Psoas muscle (tissue), 8 donors: Measurements from ENCODE around the gene CLEC19A. TPM values are rescaled to one million over a fixed set of nuclear protein-coding genes. Genes with fewer than 3 reads are reported as not detected.

Experiments
- ATAC-seq, 4 donors: fragments of 200-7000 bp; cut with Tn5 transposase; one replicate each; pipeline ENCODE4 v1.9.1; 2020; ENCODE audit warnings: moderate library complexity in 3 of 4, mild to moderate bottlenecking in 2 of 4
- DNase-seq, 2 donors: peaks; one replicate each; pipeline ENCODE4 v3.0.0-alpha.2; 2020
- H3K27ac ChIP-seq: fragments of 200-600 bp; one replicate; pipeline ENCODE4 v1.8.0; 2022
- H3K27me3 ChIP-seq, 3 donors: fragments of 200-600 bp in 1 of 3; one replicate each; pipeline versions ENCODE4 v1.6.1 to v1.8.0; 2013 to 2022; ENCODE audit warnings: low read length in 2 of 3, mild to moderate bottlenecking in 2 of 3, moderate library complexity in 1 of 3; ENCODE audit not compliant: insufficient read depth in 3 of 3
- H3K36me3 ChIP-seq, 2 donors: fragments of 200-600 bp in 1 of 2; one replicate each; pipeline versions ENCODE4 v1.6.1 to v1.8.0; 2013 to 2022; ENCODE audit warnings: low read depth in 1 of 2, mild to moderate bottlenecking in 1 of 2, moderate library complexity in 1 of 2; ENCODE audit not compliant: insufficient read depth in 1 of 2
- H3K4me1 ChIP-seq: fragments of 200-600 bp; one replicate; pipeline ENCODE4 v1.8.0; 2022
- H3K4me3 ChIP-seq: fragments of 200-600 bp; one replicate; pipeline ENCODE4 v1.8.0; 2022; ENCODE audit warnings: mild to moderate bottlenecking
- H3K9me3 ChIP-seq: fragments of 200-600 bp; one replicate; pipeline ENCODE4 v1.8.0; 2022
- WGBS, 3 donors: extraction: QIAGEN DNeasy Blood & Tissue Kit; methylation state at CpG; one replicate each; pipeline versions ENCODE4 v1.1.6 to v1.1.7; 2013; 5-methylcytosine and 5-hydroxymethylcytosine counted together
- intact Hi-C, 2 donors: fragments of 100-400 bp; cut with DNase I; formaldehyde crosslinking; loops; one replicate each; pipeline versions ENCODE4 v1.11.0 to v1.14.2; 2022
- polyA plus RNA-seq, 3 donors: library from polyadenylated mRNA; stranded (reverse); fragments of 200-250 nt; gene quantifications; one replicate each; pipeline ENCODE4 v1.2.3, GENCODE V29; 2013
- total RNA-seq, 4 donors: library from RNA; stranded (reverse); fragmentation: NEBNext Ultra II Directional in 2 of 4; extraction: Animal tissue kit (Norgen Biotek cat#: 25700) in 2 of 4; gene quantifications; one replicate each; pipeline versions ENCODE4 v1.2.1 to v1.2.4, GENCODE V29; 2021 to 2023
- TF ChIP-seq, protein P1 (sequence below): fragments of 200-600 bp; IDR thresholded peaks from one replicate; pipeline ENCODE4 v1.8.0; 2022; ENCODE audit warnings: antibody characterized with exemption
- donor health status: healthy with polysubstance abuse.
- donor health status: DM: no; HTN: no; CAD: no; lungs with moderate emphysema.
- donor health status: Bipolar disorder and iron deficiency.
- donor health status: healthy.
- donor health status: DM: yes; HTN: yes; CAD: no.
- donor health status: DM: no; HTN: no; CAD: no.
- donor health status: DM: no; HTN: no; CAD: no.
- donor health status: DM: yes; HTN: yes; CAD: no.

CLEC19A gene
- total and polyA plus RNA-seq, 7 donors = not detected

DNA sequence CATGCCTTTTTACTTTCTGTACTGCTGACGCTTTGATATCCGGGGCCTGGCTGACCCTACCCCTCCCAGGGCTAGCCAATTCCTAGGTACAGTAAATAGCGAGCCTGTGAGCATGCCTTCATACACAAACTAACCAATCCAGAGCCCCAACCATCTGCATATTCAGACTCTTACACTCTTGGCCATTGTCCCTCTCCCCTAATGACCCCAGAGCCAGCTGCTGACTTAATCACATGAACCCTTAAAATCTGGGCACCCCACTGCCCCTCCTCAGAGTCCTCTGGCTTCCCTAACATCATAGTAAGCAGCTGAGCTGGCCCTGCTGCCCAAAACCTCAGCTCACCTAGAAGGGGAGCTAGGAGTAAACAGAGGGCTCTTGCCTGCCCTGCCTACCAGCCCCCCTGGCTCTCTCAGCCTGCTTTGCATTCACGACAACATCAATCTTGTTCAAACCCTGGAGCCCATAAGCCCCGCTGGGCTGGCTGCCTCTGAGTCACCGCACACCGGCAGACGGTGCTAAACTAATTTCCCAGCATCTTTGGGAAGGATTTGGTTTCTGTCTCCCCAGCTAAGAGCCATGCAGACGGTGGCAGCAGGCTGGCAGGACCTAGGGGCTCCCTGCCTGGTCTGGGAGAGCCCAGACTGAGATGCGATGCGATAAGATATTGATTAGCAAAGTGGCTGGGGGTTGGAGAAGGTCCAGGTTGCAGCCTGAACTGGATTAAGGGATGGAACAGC lies 63.2 kb downstream of the CLEC19A start:
- Histone ChIP-seq H3K27me3 (peaks cover 0 to 9% (median 0%) of the 10 kb centered on the region in 3 donors), H3K36me3 (no peaks in the 10 kb centered on the region), H3K9me3 (no peaks in the 10 kb centered on the region), H3K4me3 (no peak overlapping the region), H3K4me1 (no peaks in the 10 kb centered on the region), H3K27ac (no peak overlapping the region)
- DNase-seq (no peak), ATAC-seq (no peak)
- TF ChIP-seq, protein P1, sequence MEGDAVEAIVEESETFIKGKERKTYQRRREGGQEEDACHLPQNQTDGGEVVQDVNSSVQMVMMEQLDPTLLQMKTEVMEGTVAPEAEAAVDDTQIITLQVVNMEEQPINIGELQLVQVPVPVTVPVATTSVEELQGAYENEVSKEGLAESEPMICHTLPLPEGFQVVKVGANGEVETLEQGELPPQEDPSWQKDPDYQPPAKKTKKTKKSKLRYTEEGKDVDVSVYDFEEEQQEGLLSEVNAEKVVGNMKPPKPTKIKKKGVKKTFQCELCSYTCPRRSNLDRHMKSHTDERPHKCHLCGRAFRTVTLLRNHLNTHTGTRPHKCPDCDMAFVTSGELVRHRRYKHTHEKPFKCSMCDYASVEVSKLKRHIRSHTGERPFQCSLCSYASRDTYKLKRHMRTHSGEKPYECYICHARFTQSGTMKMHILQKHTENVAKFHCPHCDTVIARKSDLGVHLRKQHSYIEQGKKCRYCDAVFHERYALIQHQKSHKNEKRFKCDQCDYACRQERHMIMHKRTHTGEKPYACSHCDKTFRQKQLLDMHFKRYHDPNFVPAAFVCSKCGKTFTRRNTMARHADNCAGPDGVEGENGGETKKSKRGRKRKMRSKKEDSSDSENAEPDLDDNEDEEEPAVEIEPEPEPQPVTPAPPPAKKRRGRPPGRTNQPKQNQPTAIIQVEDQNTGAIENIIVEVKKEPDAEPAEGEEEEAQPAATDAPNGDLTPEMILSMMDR = no peak
- intact Hi-C loops = no loop called here
- WGBS, 3 donors = 5 to 11% (median 7%) methylated on average over 11 of the region's 11 CpGs

DNA sequence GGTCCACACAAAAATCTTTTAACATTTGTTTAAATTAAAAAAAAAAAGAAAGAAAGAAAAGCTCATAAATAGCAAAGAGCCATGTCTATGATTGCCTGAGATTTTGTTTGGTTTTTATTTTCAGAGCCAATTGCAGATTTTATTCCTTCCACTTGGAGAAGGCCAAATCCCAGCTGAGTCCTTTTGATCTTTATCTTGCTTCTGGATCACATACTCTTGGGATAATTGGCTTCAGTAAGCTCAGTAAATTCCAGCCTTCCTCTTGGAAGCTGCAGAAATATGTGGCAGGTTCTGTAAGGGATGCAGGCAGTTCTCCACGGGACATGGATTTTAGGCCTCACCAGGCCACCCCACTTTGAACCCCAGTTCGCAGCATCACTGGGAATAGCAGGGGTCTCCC lies 68.8 kb downstream of the CLEC19A start:
- H3K27ac ChIP-seq = no peak overlapping the region
- intact Hi-C loops = no loop called here
- no peaks in the 10 kb centered on the region for H3K9me3 ChIP-seq
- H3K4me3 ChIP-seq = no peak overlapping the region
- H3K36me3 ChIP-seq = no peaks in the 10 kb centered on the region
- 63 to 69% (median 66%) methylated on average over 2 of the region's 2 CpGs for WGBS, 3 donors
- ATAC-seq (no peak), DNase-seq (no peak)
- H3K27me3 ChIP-seq = no peaks in the 10 kb centered on the region
- TF ChIP-seq, protein P1 = no peak
- H3K4me1 ChIP-seq = no peaks in the 10 kb centered on the region

DNA sequence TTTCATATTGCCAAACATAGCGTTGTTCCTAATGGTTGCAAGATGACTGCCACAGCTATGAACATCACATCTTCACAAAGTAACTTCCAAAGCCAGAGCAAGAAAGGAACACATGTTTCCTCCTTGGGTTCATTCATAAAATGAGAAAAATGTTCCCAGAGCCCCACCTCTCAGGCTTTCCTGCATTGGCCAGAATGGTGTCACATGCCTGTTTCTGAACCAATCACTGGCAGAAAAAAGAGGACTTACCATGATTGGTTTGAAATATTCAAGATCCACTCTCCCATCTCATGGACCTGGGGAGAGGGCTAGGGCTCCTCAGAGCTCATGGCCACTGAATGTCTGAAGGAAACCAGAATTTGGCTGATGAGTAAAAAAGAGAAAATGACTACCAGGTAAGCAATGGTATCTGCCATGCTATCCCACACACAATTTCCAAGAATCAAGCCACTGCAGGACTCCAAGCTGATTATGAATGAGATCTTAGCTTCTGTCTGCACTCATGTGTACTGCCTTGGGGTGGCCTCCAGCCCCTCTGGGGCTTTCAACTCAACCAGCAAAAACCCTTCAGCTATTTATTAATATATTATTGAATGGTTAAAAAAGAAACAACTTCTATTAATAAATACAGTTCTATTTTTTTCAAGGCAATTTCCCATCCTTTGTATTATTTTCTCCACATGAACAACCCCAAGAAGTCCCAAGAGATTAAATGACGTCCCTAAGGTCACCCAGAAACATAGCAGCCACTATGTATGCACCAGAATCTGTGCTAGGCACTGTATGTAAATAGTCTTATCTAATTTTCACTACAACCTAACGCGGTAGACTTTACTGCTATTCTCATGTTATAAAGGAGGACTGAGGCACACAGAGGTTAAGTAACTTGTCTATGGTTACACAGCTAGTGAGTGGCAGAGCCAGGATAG lies 70.8 kb downstream of the CLEC19A start:
- WGBS, 3 donors = 62 to 73% (median 73%) methylated on average over 4 of the region's 4 CpGs
- TF ChIP-seq, protein P1 = no peak
- DNase-seq (no peak), ATAC-seq (no peak)
- no peaks in the 10 kb centered on the region for H3K27me3 ChIP-seq
- H3K36me3 ChIP-seq = no peaks in the 10 kb centered on the region
- H3K4me1 ChIP-seq = no peaks in the 10 kb centered on the region
- H3K4me3 ChIP-seq = no peak overlapping the region
- intact Hi-C loops = no loop called here
- no peak overlapping the region for H3K27ac ChIP-seq
- H3K9me3 ChIP-seq = no peaks in the 10 kb centered on the region

DNA sequence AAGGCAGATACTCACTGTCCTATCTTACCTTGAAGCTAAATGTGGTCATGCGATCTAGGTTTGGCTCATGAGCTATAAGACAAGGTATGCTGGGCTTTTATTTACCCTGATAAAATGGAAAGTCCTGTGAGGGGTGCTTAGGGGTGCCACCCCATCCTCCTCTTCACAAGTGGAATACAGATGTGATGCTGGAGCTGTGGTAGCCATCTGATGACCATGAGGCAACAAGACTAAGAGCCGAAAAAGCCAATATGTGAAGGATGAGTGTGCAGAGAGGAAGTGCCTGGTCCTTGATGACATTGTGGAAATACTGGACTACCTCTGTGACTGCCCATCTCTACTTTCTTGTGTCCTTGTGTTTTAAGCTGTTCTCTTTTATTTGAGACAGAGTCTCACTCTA lies 74.0 kb downstream of the CLEC19A start:
- intact Hi-C loops = no loop called here
- no peaks in the 10 kb centered on the region for H3K4me1 ChIP-seq
- 95 to 99% (median 98%) methylated on average over 2 of the region's 2 CpGs for WGBS, 3 donors
- DNase-seq (no peak), ATAC-seq (no peak)
- H3K36me3 ChIP-seq = no peaks in the 10 kb centered on the region
- peaks cover 0 to 3% (median 0%) of the 10 kb centered on the region in 3 donors for H3K27me3 ChIP-seq
- H3K27ac ChIP-seq = no peak overlapping the region
- no peaks in the 10 kb centered on the region for H3K9me3 ChIP-seq
- no peak overlapping the region for H3K4me3 ChIP-seq
- TF ChIP-seq, protein P1 = no peak

Other genes starting within 250 kb of the CLEC19A start
- gene COQ7, start 218.1 kb upstream of the CLEC19A start, total RNA-seq = 10 to 100 TPM; 27.7 to 37.7 (median 31.6) TPM
- 10 to 100 TPM; 20.7 to 38.6 (median 31.8) TPM for gene COQ7, start 218.1 kb upstream of the CLEC19A start, polyA plus RNA-seq
- 10 to 100 TPM; 14.8 to 17.9 (median 17.0) TPM for gene ITPRIPL2, start 171.8 kb upstream of the CLEC19A start, total RNA-seq
- 1 to 10 TPM; 4.7 to 9.9 (median 8.2) TPM for gene ITPRIPL2, start 171.8 kb upstream of the CLEC19A start, polyA plus RNA-seq
- gene SYT17, start 117.5 kb upstream of the CLEC19A start, total RNA-seq = under 1 TPM; 0.08 to 0.58 (median 0.45) TPM
- under 1 TPM; 0.25 to 0.55 (median 0.30) TPM for gene SYT17, start 117.5 kb upstream of the CLEC19A start, polyA plus RNA-seq
- gene TMC5, start 132.2 kb downstream of the CLEC19A start, total RNA-seq = not detected
- under 1 TPM in 2 of 3 donors, not detected in 1; 0.01 to 0.04 TPM for gene TMC5, start 132.2 kb downstream of the CLEC19A start, polyA plus RNA-seq
- gene GDE1, start 236.4 kb downstream of the CLEC19A start, total RNA-seq = 10 to 100 TPM; 50.0 to 66.3 (median 54.4) TPM
- gene GDE1, start 236.4 kb downstream of the CLEC19A start, polyA plus RNA-seq = 10 to 100 TPM; 30.8 to 90.1 (median 51.2) TPM
- 10 to 100 TPM in 1 of 4 donors, 1 to 10 TPM in 3; 4.9 to 10.9 (median 7.0) TPM for gene CCP110, start 238.2 kb downstream of the CLEC19A start, total RNA-seq
- gene CCP110, start 238.2 kb downstream of the CLEC19A start, polyA plus RNA-seq = 10 to 100 TPM in 1 of 3 donors, 1 to 10 TPM in 2; 4.4 to 16.1 (median 4.8) TPM